ENCODE data around the gene MRPS27. TPM values are rescaled to one million over a fixed set of nuclear protein-coding genes. Genes with fewer than 3 reads are reported as not detected.
"Not testable (repeated sequence)": the region's sequence is repeated elsewhere in the genome, so short reads cannot be mapped to it uniquely, and the experiment has no call there.

The MRPS27 gene
- total and polyA plus RNA-seq, 8 donors: 14.8 to 43.3 (median 23.1) TPM

GRCh38 chr5:72171667-72172066 is 148.4 kb downstream of the MRPS27 start:
- WGBS, 5 donors: 82 to 91% (median 86%) methylated on average over 6 of the region's 6 CpGs
- Histone ChIP-seq H3K4me1 (peaks cover 0 to 19% (median 4%) of the 10 kb centered on the region in 4 donors), H3K27ac (no peak overlapping the region), H3K4me3 (no peak overlapping the region), H3K36me3 (no peaks in the 10 kb centered on the region), H3K27me3 (no peaks in the 10 kb centered on the region), H3K9me3 (no peaks in the 10 kb centered on the region)
- no peak for TF ChIP-seq POLR2A (IDR thresholded peaks at IDR 0.05)
- TF ChIP-seq EP300 (IDR thresholded peaks at IDR 0.05): no peak
- TF ChIP-seq CTCF (IDR thresholded peaks at IDR 0.05): no peak
- TF ChIP-seq POLR2AphosphoS5 (IDR thresholded peaks at IDR 0.05): no peak
- intact Hi-C loops (cut with DNase I; ENCODE audit: low total_unique reads): no loop called here
- no peak for DNase-seq

- H3K27me3 ChIP-seq; H3K4me3 ChIP-seq; intact Hi-C loops (cut with DNase I; ENCODE audit: low total_unique reads); H3K9me3 ChIP-seq; H3K36me3 ChIP-seq; DNase-seq: not testable (repeated sequence)
- Histone ChIP-seq H3K27ac (peak overlapping the region in 1 of 5 donors; percentile 9), H3K4me1 (peaks cover 0 to 22% (median 8%) of the 10 kb centered on the region in 4 donors)
- 90 to 96% (median 91%) methylated on average over 3 of the region's 3 CpGs for WGBS, 5 donors
Measured at GRCh38 chr5:72171181-72171580, 148.9 kb downstream of the MRPS27 start.

- peaks cover 0 to 3% (median 0%) of the 10 kb centered on the region in 3 donors for H3K27me3 ChIP-seq
- peaks cover 0 to 32% (median 13%) of the 10 kb centered on the region in 4 donors for H3K4me1 ChIP-seq
- no peaks in the 10 kb centered on the region for H3K36me3 ChIP-seq
- TF ChIP-seq CTCF (IDR thresholded peaks at IDR 0.05): no peak
- no peak for TF ChIP-seq POLR2AphosphoS5 (IDR thresholded peaks at IDR 0.05)
- no peak for TF ChIP-seq EP300 (IDR thresholded peaks at IDR 0.05)
- TF ChIP-seq POLR2A (IDR thresholded peaks at IDR 0.05): no peak
- no peak for DNase-seq
- H3K27ac ChIP-seq: peak overlapping the region in 1 of 5 donors; percentile 9
- 75 to 80% (median 78%) methylated on average over 2 of the region's 2 CpGs for WGBS, 5 donors
- H3K4me3 ChIP-seq: no peak overlapping the region
- intact Hi-C loops (cut with DNase I; ENCODE audit: low total_unique reads): no loop called here
- H3K9me3 ChIP-seq: no peaks in the 10 kb centered on the region
Measured at GRCh38 chr5:72170101-72170500, 149.9 kb downstream of the MRPS27 start.

Small RNA genes lying within 50 kb of the gene (small RNA-seq; reads per million reads assigned to genes)
- 0 to 0.31 (median 0) reads per million in 4 donors for gene MIR4803
- gene RN7SL153P: 0 reads per million in 4 donors

Other genes starting within 250 kb of the MRPS27 start
- gene MAP1B, start 212.8 kb downstream of the MRPS27 start, total RNA-seq: 100 to 1,000 TPM in 2 of 5 donors, 10 to 100 TPM in 3; 10.4 to 985 (median 98.6) TPM
- 1 to 10 TPM; 2.1 to 3.1 (median 2.4) TPM for gene MAP1B, start 212.8 kb downstream of the MRPS27 start, polyA plus RNA-seq
- gene PTCD2, start 133 bp upstream of the MRPS27 start, total RNA-seq: 10 to 100 TPM in 1 of 5 donors, 1 to 10 TPM in 4; 1.3 to 56.7 (median 2.9) TPM
- 1 to 10 TPM; 1.7 to 3.8 (median 2.3) TPM for gene PTCD2, start 133 bp upstream of the MRPS27 start, polyA plus RNA-seq
- gene ZNF366, start 187.2 kb upstream of the MRPS27 start, total RNA-seq: 1 to 10 TPM in 4 of 5 donors, not detected in 1; 1.7 to 6.8 (median 4.5) TPM
- gene ZNF366, start 187.2 kb upstream of the MRPS27 start, polyA plus RNA-seq: under 1 TPM; 0.10 to 0.46 (median 0.37) TPM

All from stomach (tissue), 9 donors.